ENCODE data around the gene IL3RA.
A peak's percentile ranks its signal among the peaks of the same experiment; 100 is the strongest.

The IL3RA gene

GRCh38 chrX:1426321-1426720, 89.7 kb downstream of the IL3RA start:
- peak; percentile 19 for DNase-seq

- peak; percentile 25 for DNase-seq
Observed at GRCh38 chrX:1427756-1428155, 91.2 kb downstream of the IL3RA start.

GRCh38 chrX:1430451-1430850, 93.9 kb downstream of the IL3RA start:
- DNase-seq, result peak; percentile 11
